Neural progenitor cell (in vitro differentiated cells): ENCODE measurements around the gene NAP1L4.

ENCODE experiments used
- CTCF ChIP-seq: fragments of 200-600 bp; sonication (generic); IDR thresholded peaks from 2 replicates; pipeline ENCODE4 v1.5.1; 2017; ENCODE audit warnings: antibody characterized with exemption, mild to moderate bottlenecking
- EZH2 ChIP-seq: fragments of 200-600 bp; sonication (generic); IDR thresholded peaks from 2 replicates; pipeline ENCODE4 v1.6.1; 2017; ENCODE audit warnings: antibody characterized with exemption, mild to moderate bottlenecking, moderate library complexity
- EZH2phosphoT487 ChIP-seq: fragments of 200-600 bp; sonication (generic); IDR thresholded peaks from 2 replicates; pipeline ENCODE4 v1.6.1; 2017; ENCODE audit warnings: antibody characterized with exemption

- no peak for TF ChIP-seq EZH2phosphoT487
- no peak for TF ChIP-seq CTCF
- no peak for TF ChIP-seq EZH2
These were observed 1.3 kb downstream of the NAP1L4 start for GRCh38 chr11:2990617-2991451.
